ENCODE measurements around the gene MYO3B. TPM values are rescaled to one million over a fixed set of nuclear protein-coding genes. Genes with fewer than 3 reads are reported as not detected.
"Not testable (repeated sequence)": the region's sequence is repeated elsewhere in the genome, so short reads cannot be mapped to it uniquely, and the experiment has no call there.

Gene MYO3B
- total RNA-seq, 1 experiment from 2014 or later: 4.4 TPM

- Histone ChIP-seq H3K27me3 (ENCODE audit: low read length) (no peaks in the 10 kb centered on the region), H3K4me1 (ENCODE audit: low read length) (peaks cover 5% of the 10 kb centered on the region), H3K4me2 (ENCODE audit: low read depth, low read length, poor library complexity, severe bottlenecking) (no peak overlapping the region), H3K9ac (ENCODE audit: low read length) (no peak overlapping the region), H2AFZ (ENCODE audit: low read length) (no peak overlapping the region), H4K20me1 (ENCODE audit: insufficient read depth, low read depth, low read length) (no peaks in the 10 kb centered on the region), H3K4me3 (ENCODE audit: low read length) (no peak overlapping the region), H3K79me2 (ENCODE audit: low read length) (no peaks in the 10 kb centered on the region), H3K9me2 (replicated peaks; ENCODE audit: insufficient read depth, low read length) (no peaks in the 10 kb centered on the region), H3K9me3 (ENCODE audit: low read length) (no peaks in the 10 kb centered on the region), H3K27ac (ENCODE audit: low read length) (no peak overlapping the region), H3K36me3 (ENCODE audit: insufficient read depth, low read length) (no peaks in the 10 kb centered on the region)
- DNase-seq: no peak
Measured at GRCh38 chr2:170339750-170340692, 162.1 kb downstream of the MYO3B start.

GRCh38 chr2:170340693-170341068 lies 162.7 kb downstream of the MYO3B start:
- DNase-seq: no peak
- H2AFZ ChIP-seq (ENCODE audit: low read length): no peak overlapping the region
- H3K79me2 ChIP-seq (ENCODE audit: low read length): no peaks in the 10 kb centered on the region
- H3K9ac ChIP-seq (ENCODE audit: low read length): no peak overlapping the region
- H3K36me3 ChIP-seq (ENCODE audit: insufficient read depth, low read length): no peaks in the 10 kb centered on the region
- H3K4me3 ChIP-seq (ENCODE audit: low read length): no peak overlapping the region
- H4K20me1 ChIP-seq (ENCODE audit: insufficient read depth, low read depth, low read length): no peaks in the 10 kb centered on the region
- H3K27ac ChIP-seq (ENCODE audit: low read length): no peak overlapping the region
- H3K27me3 ChIP-seq (ENCODE audit: low read length): no peaks in the 10 kb centered on the region
- no peaks in the 10 kb centered on the region for H3K9me2 ChIP-seq (replicated peaks; ENCODE audit: insufficient read depth, low read length)
- no peaks in the 10 kb centered on the region for H3K9me3 ChIP-seq (ENCODE audit: low read length)
- peaks cover 5% of the 10 kb centered on the region for H3K4me1 ChIP-seq (ENCODE audit: low read length)
- no peak overlapping the region for H3K4me2 ChIP-seq (ENCODE audit: low read depth, low read length, poor library complexity, severe bottlenecking)

- Histone ChIP-seq H4K20me1 (ENCODE audit: insufficient read depth, low read depth, low read length) (no peaks in the 10 kb centered on the region), H3K79me2 (ENCODE audit: low read length) (no peaks in the 10 kb centered on the region), H3K4me3 (ENCODE audit: low read length) (no peak overlapping the region), H3K9me2 (replicated peaks; ENCODE audit: insufficient read depth, low read length) (no peaks in the 10 kb centered on the region), H2AFZ (ENCODE audit: low read length) (no peak overlapping the region), H3K4me2 (ENCODE audit: low read depth, low read length, poor library complexity, severe bottlenecking) (no peak overlapping the region), H3K4me1 (ENCODE audit: low read length) (peaks cover 5% of the 10 kb centered on the region), H3K27ac (ENCODE audit: low read length) (no peak overlapping the region), H3K9ac (ENCODE audit: low read length) (no peak overlapping the region), H3K36me3 (ENCODE audit: insufficient read depth, low read length) (no peaks in the 10 kb centered on the region), H3K27me3 (ENCODE audit: low read length) (no peaks in the 10 kb centered on the region), H3K9me3 (ENCODE audit: low read length) (no peaks in the 10 kb centered on the region)
- DNase-seq: no peak
Measured at GRCh38 chr2:170341684-170342623, 164.0 kb downstream of the MYO3B start.

- H3K4me1 ChIP-seq (ENCODE audit: low read length): peaks cover 1% of the 10 kb centered on the region
- H4K20me1 ChIP-seq (ENCODE audit: insufficient read depth, low read depth, low read length): no peaks in the 10 kb centered on the region
- H3K27me3 ChIP-seq (ENCODE audit: low read length): no peaks in the 10 kb centered on the region
- H3K36me3 ChIP-seq (ENCODE audit: insufficient read depth, low read length): no peaks in the 10 kb centered on the region
- H3K9me3 ChIP-seq (ENCODE audit: low read length): no peaks in the 10 kb centered on the region
- no peak overlapping the region for H3K9ac ChIP-seq (ENCODE audit: low read length)
- no peaks in the 10 kb centered on the region for H3K9me2 ChIP-seq (replicated peaks; ENCODE audit: insufficient read depth, low read length)
- no peak for DNase-seq
- no peak overlapping the region for H3K27ac ChIP-seq (ENCODE audit: low read length)
- H2AFZ ChIP-seq (ENCODE audit: low read length): no peak overlapping the region
- no peaks in the 10 kb centered on the region for H3K79me2 ChIP-seq (ENCODE audit: low read length)
- no peak overlapping the region for H3K4me3 ChIP-seq (ENCODE audit: low read length)
- no peak overlapping the region for H3K4me2 ChIP-seq (ENCODE audit: low read depth, low read length, poor library complexity, severe bottlenecking)
Measured at GRCh38 chr2:170344663-170345346, 166.9 kb downstream of the MYO3B start.

GRCh38 chr2:170345607-170346006 lies 167.7 kb downstream of the MYO3B start:
- Histone ChIP-seq H3K4me1 (ENCODE audit: low read length) (no peaks in the 10 kb centered on the region), H3K9ac (ENCODE audit: low read length) (no peak overlapping the region), H3K9me2 (replicated peaks; ENCODE audit: insufficient read depth, low read length) (no peaks in the 10 kb centered on the region), H3K4me2 (ENCODE audit: low read depth, low read length, poor library complexity, severe bottlenecking) (no peak overlapping the region), H3K27ac (ENCODE audit: low read length) (no peak overlapping the region), H3K79me2 (ENCODE audit: low read length) (no peaks in the 10 kb centered on the region), H3K27me3 (ENCODE audit: low read length) (no peaks in the 10 kb centered on the region), H3K4me3 (ENCODE audit: low read length) (no peak overlapping the region), H3K36me3 (ENCODE audit: insufficient read depth, low read length) (no peaks in the 10 kb centered on the region), H4K20me1 (ENCODE audit: insufficient read depth, low read depth, low read length) (no peaks in the 10 kb centered on the region), H3K9me3 (ENCODE audit: low read length) (no peaks in the 10 kb centered on the region), H2AFZ (ENCODE audit: low read length) (no peak overlapping the region)
- DNase-seq: no peak

GRCh38 chr2:170349269-170349668 lies 171.3 kb downstream of the MYO3B start:
- H3K9me2 ChIP-seq (replicated peaks; ENCODE audit: insufficient read depth, low read length); H3K4me3 ChIP-seq (ENCODE audit: low read length); H3K9me3 ChIP-seq (ENCODE audit: low read length); H4K20me1 ChIP-seq (ENCODE audit: insufficient read depth, low read depth, low read length); DNase-seq; H3K79me2 ChIP-seq (ENCODE audit: low read length); H3K9ac ChIP-seq (ENCODE audit: low read length); H3K4me2 ChIP-seq (ENCODE audit: low read depth, low read length, poor library complexity, severe bottlenecking); H3K36me3 ChIP-seq (ENCODE audit: insufficient read depth, low read length); H2AFZ ChIP-seq (ENCODE audit: low read length); H3K27me3 ChIP-seq (ENCODE audit: low read length); H3K27ac ChIP-seq (ENCODE audit: low read length); H3K4me1 ChIP-seq (ENCODE audit: low read length): not testable (repeated sequence)

- DNase-seq: no peak
- Histone ChIP-seq H2AFZ (ENCODE audit: low read length) (no peak overlapping the region), H3K9me2 (replicated peaks; ENCODE audit: insufficient read depth, low read length) (no peaks in the 10 kb centered on the region), H3K4me2 (ENCODE audit: low read depth, low read length, poor library complexity, severe bottlenecking) (no peak overlapping the region), H3K4me1 (ENCODE audit: low read length) (no peaks in the 10 kb centered on the region), H3K9ac (ENCODE audit: low read length) (no peak overlapping the region), H3K36me3 (ENCODE audit: insufficient read depth, low read length) (no peaks in the 10 kb centered on the region), H4K20me1 (ENCODE audit: insufficient read depth, low read depth, low read length) (no peaks in the 10 kb centered on the region), H3K27ac (ENCODE audit: low read length) (no peak overlapping the region), H3K79me2 (ENCODE audit: low read length) (no peaks in the 10 kb centered on the region), H3K4me3 (ENCODE audit: low read length) (no peak overlapping the region), H3K27me3 (ENCODE audit: low read length) (no peaks in the 10 kb centered on the region), H3K9me3 (ENCODE audit: low read length) (no peaks in the 10 kb centered on the region)
Measured at GRCh38 chr2:170350929-170351826, 173.2 kb downstream of the MYO3B start.

Data from Karpas-422 (cell line).